GM19025 (cell line): ENCODE data around the gene KCNK2.

Experiments
- ATAC-seq: cut with Tn5 transposase; IDR thresholded peaks from one replicate; pipeline ENCODE4 v1.9.1; 2021; ENCODE audit warnings: mild to moderate bottlenecking, low read depth, moderate library complexity; ENCODE audit not compliant: unreplicated experiment

The KCNK2 gene

DNA sequence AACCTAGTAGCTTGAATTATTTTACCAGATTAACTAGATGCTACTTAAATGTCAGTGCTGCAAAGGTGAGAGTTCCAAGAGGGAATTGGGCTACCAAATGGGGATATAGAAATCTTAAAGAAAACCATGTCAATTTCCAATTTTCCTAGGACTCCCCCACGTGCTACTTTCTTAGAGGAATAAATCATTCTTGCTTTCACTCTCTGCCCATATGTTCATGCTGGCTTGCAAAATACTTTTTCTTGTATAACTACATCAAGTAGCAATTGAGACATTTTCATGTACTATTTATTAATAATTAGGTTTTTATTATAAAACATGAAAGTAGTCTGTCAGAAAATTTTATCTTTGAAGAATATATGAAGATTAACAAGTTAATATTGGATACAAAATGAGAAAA is 11.8 kb downstream of the KCNK2 start:
- ATAC-seq: no peak

DNA sequence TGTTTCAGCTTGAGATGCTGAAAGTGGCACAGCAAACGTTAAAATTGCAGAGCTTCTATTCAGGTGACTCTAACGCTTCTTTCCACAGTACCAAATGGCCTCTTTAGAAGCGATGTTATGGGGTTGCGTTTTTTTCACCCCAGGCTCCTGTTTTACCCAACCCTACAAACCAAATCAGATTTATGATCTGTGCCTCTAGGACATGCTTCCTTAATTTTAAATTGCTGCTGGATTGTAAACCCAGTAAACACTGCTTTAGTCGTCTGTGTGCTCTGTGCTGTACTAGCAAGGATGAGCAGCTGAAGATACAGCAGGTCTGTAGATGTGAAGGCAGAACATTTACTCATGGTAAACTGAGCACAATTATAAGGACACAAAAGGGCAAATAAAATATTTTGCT is 13.0 kb downstream of the KCNK2 start:
- no peak for ATAC-seq

DNA sequence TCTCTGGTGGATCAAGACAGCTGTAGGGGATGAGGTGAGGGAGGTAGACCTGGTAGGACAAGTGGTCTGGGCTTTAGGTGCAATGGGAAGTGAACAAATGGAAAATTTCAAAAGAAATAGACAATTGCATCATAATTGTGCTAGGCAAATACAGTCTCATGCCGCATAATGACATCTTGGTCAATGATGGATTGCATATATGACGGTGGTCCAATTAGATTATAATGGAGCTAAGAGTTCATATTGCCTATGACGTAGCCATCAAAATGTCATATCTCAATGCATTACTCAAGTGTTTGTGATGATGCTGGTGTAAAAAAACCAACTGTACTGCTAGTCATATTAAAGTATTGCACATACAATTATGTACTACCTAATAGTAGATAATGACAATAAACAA is 19.0 kb downstream of the KCNK2 start:
- ATAC-seq: no peak

DNA sequence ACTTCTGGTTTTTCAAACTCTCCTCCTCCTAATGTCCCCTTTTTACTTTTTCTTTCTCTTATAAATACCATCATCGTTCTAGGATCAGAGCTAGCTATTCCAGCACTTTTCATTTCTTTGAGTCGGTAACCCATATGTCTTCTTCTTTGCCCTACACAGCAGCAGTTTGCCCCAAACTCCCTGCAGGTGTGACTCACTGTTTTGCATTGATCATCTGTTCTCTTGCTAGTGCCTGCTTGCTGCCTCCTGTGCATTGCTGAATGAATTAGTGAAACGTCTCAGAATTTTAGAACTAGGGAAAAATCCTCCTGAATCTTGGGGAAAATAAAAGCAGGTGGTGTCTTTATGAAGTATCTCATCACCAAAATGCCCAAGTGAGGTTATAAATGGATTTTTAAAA is 21.7 kb downstream of the KCNK2 start:
- ATAC-seq: no peak

DNA sequence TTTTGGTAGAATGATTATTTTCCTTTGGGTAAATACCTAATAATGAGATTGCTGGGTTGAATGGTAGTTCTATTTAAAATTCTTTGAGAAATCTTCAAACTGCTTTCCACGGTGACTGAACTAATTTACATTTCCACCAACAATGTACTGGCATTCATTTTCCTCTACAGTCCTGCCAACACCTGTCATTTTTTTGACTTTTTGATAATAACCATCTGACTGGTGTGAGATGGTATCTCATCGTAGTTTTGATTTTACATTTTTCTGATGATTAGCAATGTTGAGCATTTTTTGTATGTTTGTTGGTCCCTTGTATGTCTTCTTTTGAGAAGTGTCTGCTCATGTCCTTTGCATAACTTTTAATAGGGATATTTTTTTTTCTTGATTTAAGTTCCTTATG is 23.5 kb downstream of the KCNK2 start:
- ATAC-seq: no peak

DNA sequence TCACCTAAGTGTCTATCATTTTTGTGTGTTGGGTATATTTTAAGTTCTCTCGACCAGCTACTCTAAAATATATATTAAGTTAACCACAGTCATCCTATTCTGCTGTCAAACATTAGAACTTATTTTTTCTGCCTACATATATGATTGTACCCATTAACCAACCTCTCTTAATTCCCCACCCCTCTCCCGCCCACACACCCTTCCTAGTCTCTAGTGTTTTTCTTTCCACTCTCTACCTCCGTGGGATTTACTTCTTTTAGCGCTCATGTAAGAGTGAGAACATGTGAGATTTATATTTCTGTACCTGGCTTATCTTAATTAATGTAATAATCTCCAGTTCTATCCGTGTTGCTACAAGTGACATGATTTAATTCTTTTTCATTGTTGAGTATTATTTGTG is 26.6 kb downstream of the KCNK2 start:
- no peak for ATAC-seq

DNA sequence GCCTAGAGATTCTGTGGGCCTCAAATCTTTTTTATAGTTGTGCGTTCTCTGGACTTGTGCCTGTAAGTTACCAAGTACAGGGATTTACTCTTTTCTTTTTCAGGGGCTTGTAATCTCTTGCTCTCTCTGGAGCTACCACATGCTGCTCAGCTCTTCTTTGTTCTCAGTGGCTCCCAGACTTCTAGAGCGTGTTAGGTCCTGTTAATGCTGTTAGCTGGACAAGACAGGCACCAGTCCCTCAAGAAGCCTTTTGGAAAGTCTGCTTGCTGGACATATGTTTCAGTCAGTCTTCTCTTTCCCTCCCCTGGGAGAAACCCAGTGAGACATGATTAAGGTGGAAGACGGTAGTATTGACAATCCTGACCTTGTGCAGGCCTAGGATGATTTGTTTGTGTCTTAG is 29.4 kb downstream of the KCNK2 start:
- no peak for ATAC-seq

DNA sequence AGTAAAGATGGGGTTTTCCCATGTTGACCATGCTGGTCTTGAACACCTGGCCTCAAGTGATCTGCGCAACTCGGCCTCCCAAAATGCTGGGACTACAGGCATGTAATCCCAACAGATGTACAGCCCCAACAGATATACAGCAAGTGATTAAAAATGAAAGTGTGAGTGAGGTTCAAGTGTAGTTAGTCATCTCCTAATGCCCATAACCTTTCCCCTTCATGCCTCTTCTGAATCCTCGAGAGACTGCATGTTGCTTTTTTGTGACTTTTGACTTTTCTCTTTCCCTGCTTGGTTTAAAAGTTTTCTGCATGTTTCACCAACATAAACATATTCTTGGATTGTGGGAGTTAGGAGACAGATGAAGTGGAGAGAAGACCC is 31.2 kb downstream of the KCNK2 start:
- no peak for ATAC-seq

DNA sequence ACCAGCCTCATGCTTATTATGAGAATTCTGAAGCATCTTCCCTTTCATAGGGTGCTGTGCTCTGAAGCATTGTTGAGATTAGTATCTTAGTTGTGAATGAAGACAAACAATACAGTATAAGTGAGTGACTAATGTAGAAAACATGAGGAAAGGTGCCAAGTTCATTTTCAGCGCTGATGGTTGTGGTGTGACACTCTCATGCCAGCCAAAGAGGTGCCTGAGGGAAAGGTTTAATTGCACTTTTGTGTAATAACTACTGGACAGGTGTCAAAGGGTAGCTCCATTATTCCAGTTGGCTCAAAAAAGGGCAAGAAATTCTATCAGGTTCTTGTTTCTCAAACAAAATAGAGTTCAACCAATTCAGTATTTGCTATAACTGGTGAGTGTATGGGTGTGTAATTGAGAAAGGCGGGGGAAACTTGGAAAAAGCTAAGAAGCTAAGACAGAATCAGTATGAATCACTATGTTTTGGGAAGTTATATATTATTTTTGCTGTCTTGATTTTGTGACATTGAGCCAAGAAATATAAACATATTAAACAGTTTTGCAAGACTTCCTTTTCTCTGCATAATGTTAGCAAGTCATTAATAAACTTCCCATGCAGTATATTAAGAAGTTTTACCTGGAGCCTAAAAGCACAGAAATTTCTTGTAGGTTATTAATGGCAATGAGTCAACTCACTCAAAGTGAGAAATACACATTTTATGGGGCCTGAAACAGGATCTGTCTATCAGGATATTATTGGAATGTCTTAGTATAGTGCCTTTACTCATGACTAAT is 31.8 kb downstream of the KCNK2 start:
- ATAC-seq: no peak

DNA sequence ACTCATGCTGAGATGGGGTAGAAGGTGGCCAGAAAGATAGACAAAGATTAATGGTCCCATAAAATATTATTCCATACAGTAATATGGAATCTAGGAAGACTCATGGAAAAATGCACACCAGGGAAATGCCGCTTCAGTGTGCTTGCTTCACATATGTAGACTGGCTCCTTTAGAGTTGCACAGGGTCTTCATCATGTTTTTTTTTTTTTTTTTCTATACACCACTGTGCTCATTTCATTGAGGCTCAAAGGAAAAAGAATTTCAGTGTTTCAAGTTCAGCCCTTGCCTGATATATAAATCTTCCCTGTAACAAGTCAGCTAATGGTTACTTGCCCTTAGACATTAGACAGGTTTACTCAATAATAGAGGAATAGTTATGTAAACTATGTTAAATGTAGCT is 33.2 kb downstream of the KCNK2 start:
- no peak for ATAC-seq

DNA sequence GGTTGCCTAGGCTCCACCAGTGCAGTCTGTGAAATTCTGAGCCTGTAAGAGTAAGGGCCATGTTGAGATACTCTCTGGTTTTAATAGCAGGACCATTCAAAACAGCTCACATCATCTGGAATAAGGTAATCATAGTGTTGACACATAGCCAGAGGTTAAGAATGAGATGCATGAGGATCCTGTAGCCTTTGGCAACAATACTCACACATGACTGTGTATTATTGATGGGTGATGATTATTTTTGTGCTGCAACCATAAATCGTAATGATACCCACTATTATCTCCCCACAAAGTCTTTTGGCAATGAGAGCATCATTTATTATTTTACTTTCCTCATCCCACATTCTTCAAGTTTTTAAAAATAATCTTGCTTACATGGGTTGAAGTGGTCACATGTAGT is 35.5 kb downstream of the KCNK2 start:
- ATAC-seq: no peak

DNA sequence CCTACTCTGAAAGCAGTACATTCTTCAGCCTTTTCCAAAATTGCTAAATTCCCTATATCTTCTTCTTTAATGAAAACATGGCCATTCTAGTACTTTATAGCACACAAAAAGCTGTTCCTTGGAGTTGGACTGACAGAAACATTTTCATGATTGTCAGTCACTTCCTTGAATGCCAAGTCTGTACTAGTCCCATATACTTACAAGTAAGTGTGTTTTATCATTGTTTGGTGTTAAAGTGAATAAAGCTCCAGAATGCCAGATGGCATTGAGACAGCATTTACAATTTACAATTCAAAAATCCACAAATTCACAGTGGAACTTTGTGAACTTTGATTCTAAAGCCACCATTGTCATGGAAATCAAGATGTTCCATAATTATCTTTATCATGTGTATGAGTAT is 36.5 kb downstream of the KCNK2 start:
- ATAC-seq: no peak

DNA sequence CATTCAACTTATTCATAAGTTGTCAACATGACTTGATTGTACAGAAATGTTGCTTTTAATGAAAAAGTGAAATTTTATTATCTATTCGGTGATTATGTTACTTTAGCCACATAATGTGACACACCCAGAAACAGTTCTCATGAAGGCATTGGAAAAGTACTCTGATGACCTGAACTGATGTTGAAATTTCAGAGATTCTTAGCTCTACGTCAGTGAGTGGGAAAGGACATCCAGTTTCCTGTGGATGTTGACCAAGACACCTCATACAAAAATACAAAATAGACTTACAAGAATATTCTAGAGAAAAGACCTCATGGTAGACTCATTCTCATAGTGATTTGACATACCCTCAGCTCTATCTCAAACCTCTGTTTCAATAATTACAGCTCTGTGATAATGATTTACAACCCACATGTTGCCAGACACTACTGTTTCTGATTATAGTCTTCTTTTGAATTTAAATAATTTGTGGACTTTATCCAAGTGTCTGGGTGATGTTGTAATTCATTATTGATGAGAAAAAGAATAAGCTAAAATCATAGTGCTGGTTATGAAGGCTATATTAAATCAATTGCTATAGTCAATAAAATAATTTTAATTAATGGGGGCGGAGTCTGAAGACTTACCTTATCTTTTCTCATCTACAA is 37.3 kb downstream of the KCNK2 start:
- ATAC-seq: no peak

DNA sequence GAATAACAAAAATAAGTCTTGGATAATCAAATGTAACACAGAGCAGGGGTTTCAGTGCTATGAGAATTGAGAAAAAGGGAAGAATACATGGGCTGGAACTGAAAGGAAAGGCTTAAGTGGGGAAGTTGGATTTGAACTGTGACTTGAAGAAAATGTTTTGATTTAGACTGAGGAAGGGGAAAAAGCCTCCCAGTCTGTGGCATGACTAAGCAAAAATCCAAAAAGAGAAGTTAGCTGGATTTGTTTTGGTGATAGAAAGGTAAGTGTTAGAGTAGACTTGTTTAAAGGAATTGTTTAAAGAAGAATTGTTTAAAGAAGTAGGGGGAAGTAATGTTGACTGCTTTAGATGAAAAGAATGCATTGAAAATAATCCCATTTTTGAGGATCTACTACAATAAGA is 46.0 kb downstream of the KCNK2 start:
- ATAC-seq: no peak

DNA sequence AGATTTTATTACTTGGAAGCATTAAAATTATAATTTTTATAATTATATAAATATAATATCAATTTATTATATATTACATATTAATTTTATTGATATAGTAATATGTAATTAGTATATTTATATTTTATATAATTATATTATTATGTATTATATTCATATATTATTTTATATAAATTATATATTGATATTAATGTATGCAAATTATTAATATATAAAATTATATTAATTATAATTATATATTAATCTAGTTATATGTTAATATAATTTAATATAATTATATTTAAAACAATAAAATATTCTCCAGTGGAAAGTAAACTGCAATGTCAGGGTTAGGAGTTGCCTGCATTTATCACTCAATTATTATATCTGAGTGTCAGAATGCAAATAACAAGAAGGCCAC is 48.8 kb downstream of the KCNK2 start:
- no peak for ATAC-seq

DNA sequence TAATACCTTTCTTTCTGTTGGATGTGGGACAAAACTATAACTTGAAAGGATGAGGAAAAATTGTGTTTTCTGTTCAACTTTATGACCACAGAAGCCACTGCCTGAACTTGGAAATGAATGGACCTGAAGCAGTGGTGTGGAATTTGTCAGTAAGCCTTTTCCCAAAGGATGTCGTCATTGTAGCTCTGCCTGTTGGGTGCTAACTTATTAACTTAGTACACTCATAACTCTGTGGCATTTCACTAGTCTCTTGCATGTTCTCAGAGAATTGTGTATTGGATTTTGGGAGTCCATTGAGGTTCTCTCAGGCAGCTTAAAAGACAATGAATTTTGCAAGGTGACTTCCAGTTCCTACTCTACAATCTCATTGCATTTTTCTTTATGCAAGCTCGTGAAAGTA is 49.6 kb downstream of the KCNK2 start:
- no peak for ATAC-seq

DNA sequence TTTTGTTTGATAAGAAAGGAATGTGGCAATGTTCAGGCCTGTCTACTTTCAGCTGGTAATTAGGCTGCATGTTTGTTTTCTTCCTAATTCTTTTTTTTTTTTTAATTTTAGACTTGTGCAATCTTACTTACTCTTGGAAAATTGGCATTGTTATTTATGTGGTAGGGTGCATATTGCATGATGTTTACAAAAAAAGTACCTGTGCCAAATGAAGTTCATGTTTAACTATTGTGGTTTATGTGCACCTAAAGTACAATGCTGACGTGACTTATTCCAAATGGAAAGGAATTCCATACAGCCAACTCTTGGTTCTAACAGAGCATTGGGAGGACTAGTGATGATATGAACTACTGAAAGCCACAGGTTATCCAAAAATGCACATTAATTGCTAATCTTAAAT is 51.0 kb downstream of the KCNK2 start:
- no peak for ATAC-seq

DNA sequence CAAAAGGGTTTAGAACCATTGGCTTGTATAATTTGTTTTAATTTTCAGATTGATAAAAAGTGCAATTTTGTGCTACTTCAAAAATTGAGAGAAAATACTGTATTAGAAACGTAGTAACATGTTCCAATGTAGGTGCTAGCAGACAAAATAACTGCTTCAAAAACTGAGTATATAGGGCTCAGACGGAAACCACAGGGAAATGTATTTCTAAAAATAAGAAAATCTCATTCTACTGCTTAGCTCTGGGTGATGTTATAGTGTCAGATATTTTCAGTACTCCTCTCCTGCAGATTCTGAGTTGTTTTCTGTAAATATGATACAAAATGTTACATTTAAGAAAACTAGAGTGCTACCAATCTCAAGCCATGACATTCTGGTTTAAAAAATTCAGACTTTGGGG is 55.4 kb downstream of the KCNK2 start:
- no peak for ATAC-seq

DNA sequence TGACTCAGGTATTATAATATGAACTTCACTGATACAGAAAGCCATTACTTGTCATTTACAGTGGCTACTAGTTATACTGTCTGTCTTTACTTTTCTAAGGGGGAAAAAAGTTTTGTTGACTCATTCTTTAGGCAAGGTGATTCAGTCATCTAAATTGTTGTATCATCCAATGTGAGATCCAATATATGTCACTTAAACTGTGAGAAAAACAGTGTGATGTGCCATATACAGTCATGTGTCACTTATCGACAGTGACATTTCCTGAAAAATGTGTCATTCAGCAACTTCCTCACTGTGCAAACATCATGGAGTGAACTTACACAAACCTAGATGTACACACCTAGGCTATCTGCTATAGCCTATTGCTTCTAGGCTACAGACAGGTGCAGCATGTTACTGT is 57.6 kb downstream of the KCNK2 start:
- no peak for ATAC-seq

DNA sequence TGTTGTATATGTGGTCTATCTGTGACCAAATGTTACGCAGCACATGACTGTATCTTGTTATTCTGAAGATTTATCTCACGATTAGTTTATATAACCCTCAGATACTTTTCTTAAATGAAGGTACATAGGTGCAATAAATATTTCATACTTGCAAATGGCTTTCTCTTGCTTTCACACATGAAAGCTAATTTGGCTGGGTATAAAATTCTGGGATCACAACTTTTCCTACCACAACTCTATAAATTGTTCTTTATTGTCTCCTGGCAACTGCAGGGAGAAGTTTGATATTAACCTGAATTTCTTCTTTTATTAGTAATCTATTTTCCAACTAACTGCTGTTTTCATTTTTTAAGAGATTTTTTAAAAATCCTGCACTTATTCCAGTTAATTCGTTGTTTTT is 58.9 kb downstream of the KCNK2 start:
- no peak for ATAC-seq

DNA sequence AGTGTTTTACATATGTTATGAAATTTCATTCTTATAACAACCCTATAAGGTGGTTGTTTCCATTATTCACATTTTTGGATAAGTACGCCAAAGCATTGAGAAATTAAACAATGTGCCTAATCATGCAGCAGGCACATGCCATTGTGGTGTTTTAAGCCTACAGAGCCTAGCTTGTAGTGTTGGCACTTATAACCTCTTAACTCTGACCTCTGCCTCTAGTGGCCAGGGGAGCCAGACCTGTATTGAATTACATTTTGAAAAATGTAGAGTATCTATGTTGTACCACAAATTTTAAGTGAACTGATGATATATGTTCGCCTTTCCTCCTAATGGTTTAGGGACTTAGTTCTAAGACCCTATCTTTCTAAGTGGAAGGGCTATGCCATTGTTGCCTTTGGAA is 61.0 kb downstream of the KCNK2 start:
- ATAC-seq: no peak

DNA sequence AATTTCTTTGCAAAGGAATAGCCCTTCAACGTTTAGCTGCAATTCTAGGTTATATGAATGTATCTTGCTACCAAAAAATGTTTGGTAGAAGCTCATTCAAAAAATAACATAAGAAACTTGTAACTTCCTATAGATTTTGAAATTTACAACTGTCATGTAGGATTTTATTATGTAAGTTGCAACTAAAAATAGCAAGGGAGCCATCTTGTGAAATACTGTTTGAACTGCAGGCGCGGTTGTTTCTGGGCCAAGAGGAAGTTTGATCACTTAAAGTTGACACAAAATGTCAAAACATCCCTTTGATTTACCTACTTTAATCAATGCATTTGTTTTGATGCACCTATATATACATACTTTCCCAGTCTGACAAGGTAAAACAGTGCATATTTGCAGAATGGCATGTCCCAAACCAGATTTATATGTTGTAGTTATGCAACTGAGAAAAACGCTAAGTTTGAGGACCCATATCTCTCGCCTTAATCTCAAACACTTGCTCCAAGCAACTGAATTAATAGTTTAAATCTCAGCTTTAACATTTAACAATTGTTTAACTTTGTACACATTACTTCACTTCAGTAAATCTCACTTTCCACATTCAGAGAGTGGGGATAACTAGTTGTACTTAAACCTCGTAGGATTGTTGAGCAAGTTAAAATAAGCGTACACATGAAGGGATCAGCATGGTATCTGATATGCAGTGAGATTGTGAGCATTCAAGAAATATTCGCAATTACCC is 63.9 kb downstream of the KCNK2 start:
- no peak for ATAC-seq
